ENCODE data around the gene WWC2. TPM values are rescaled to one million over a fixed set of nuclear protein-coding genes. Genes with fewer than 3 reads are reported as not detected.

Gene WWC2
- polyA plus RNA-seq, 2 donors, result 2.9 to 3.4 TPM

DNA sequence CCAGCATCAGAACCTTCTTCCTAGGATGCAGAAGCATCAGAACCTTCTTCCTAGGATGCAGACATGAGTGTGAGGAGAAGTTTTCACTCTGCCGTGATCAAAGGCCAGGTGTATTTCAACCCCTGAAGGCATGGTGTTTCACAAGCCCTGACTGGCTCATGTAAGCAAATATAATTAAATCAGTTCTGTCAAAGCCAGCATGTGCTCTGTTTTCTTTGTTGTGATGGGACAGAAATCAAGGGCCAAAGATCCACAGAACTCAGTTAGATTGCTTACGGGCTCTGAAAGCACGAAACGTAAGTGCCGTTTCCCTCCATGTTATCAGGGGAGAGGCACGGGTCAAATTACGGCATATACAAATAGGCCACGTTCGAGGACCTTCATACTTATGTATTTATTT lies 255.2 kb downstream of the WWC2 start:
- WGBS, 2 donors, result 33 to 43% methylated on average over 9 of the region's 9 CpGs
- peaks cover 0 to 20% of the 10 kb centered on the region in 2 donors for H3K4me1 ChIP-seq (ENCODE audit: control insufficient read depth in 2 of 2, insufficient read depth in 2 of 2, low read length in 1 of 2)

DNA sequence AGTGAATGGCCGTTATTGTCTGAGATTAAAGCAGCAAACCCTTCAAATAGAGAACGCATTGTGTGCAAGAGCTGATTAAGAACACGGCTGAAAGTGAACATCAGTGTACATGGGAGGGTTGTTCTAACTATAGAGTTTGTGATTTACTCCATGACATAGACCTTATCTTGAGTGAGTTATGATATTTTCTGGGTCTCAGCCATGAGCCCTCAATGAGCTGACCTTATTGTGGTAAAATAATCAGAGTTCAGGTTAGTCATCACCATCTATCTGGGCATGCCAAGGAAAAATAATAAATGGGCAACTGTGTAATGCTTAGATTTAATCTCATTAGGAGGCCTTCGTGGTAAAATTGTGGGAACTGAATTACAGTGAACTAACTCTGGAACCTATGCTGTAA lies 256.3 kb downstream of the WWC2 start:
- Histone ChIP-seq H3K4me1 (ENCODE audit: control insufficient read depth in 2 of 2, insufficient read depth in 2 of 2, low read length in 1 of 2) (peaks cover 0 to 17% of the 10 kb centered on the region in 2 donors), H3K9me3 (ENCODE audit: control insufficient read depth in 2 of 2, insufficient read depth in 1 of 2, low read depth in 1 of 2, low read length in 1 of 2) (peaks cover 0 to under 1% of the 10 kb centered on the region in 2 donors), H3K4me3 (ENCODE audit: low read depth in 1 of 2, low read length in 2 of 2) (no peak overlapping the region), H3K27ac (ENCODE audit: low read depth in 2 of 2, low read length in 1 of 2) (no peak overlapping the region), H3K36me3 (ENCODE audit: control insufficient read depth in 2 of 2, insufficient read depth in 2 of 2, low read length in 1 of 2) (no peaks in the 10 kb centered on the region), H3K27me3 (ENCODE audit: control insufficient read depth in 1 of 2, insufficient read depth in 2 of 2, low read length in 2 of 2) (no peaks in the 10 kb centered on the region)
- WGBS, 2 donors, result 44 to 51% methylated on average over 4 of the region's 4 CpGs

More for the DNA sequence above, 255.2 kb downstream of the WWC2 start:
- no peaks in the 10 kb centered on the region for H3K36me3 ChIP-seq (ENCODE audit: control insufficient read depth in 2 of 2, insufficient read depth in 2 of 2, low read length in 1 of 2)
- peaks cover 0 to 2% of the 10 kb centered on the region in 2 donors for H3K9me3 ChIP-seq (ENCODE audit: control insufficient read depth in 2 of 2, insufficient read depth in 1 of 2, low read depth in 1 of 2, low read length in 1 of 2)
- H3K27ac ChIP-seq (ENCODE audit: low read depth in 2 of 2, low read length in 1 of 2), result peak overlapping the region; percentile 28 to 57
- H3K4me3 ChIP-seq (ENCODE audit: low read depth in 1 of 2, low read length in 2 of 2), result no peak overlapping the region
- no peaks in the 10 kb centered on the region for H3K27me3 ChIP-seq (ENCODE audit: control insufficient read depth in 1 of 2, insufficient read depth in 2 of 2, low read length in 2 of 2)

DNA sequence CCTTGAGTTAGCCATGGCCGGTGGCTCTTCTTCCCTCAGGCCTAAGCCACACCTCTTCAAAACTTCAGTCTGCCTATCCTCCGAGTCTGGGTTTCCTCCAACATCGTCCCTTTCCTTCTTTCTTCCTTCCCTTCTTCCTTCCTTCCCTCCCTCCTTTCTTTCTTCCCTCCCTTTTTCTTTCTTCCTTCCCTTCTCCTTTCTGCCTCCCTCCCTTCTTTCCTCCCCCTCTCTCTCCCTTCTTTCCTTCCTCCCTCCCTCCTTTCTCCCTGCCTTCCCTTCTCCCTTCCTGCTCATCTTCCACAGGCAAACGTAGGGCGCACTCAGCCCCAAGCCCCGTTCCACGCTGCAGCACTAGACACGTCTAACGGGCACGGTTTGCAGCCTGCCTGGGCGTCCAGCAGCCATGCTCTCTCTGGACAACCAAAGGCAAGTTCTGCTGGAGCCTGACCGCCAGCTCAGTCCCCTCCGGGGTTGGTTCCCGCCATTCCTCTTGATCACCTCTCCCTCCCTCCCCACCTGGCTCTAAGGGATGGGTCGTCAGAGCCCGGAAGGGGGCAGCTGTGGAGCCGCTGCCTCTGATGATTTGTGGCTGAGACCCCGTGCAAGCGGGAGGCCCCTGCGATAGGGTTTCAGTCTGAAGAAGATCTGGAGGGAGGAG lies 257.2 kb downstream of the WWC2 start:
- no peak overlapping the region for H3K27ac ChIP-seq (ENCODE audit: low read depth in 2 of 2, low read length in 1 of 2)
- peaks cover 0 to 10% of the 10 kb centered on the region in 2 donors for H3K4me1 ChIP-seq (ENCODE audit: control insufficient read depth in 2 of 2, insufficient read depth in 2 of 2, low read length in 1 of 2)
- WGBS, 2 donors, result 87% methylated on average over 20 of the region's 20 CpGs
- no peaks in the 10 kb centered on the region for H3K9me3 ChIP-seq (ENCODE audit: control insufficient read depth in 2 of 2, insufficient read depth in 1 of 2, low read depth in 1 of 2, low read length in 1 of 2)
- H3K36me3 ChIP-seq (ENCODE audit: control insufficient read depth in 2 of 2, insufficient read depth in 2 of 2, low read length in 1 of 2), result no peaks in the 10 kb centered on the region
- no peaks in the 10 kb centered on the region for H3K27me3 ChIP-seq (ENCODE audit: control insufficient read depth in 1 of 2, insufficient read depth in 2 of 2, low read length in 2 of 2)
- H3K4me3 ChIP-seq (ENCODE audit: low read depth in 1 of 2, low read length in 2 of 2), result no peak overlapping the region

DNA sequence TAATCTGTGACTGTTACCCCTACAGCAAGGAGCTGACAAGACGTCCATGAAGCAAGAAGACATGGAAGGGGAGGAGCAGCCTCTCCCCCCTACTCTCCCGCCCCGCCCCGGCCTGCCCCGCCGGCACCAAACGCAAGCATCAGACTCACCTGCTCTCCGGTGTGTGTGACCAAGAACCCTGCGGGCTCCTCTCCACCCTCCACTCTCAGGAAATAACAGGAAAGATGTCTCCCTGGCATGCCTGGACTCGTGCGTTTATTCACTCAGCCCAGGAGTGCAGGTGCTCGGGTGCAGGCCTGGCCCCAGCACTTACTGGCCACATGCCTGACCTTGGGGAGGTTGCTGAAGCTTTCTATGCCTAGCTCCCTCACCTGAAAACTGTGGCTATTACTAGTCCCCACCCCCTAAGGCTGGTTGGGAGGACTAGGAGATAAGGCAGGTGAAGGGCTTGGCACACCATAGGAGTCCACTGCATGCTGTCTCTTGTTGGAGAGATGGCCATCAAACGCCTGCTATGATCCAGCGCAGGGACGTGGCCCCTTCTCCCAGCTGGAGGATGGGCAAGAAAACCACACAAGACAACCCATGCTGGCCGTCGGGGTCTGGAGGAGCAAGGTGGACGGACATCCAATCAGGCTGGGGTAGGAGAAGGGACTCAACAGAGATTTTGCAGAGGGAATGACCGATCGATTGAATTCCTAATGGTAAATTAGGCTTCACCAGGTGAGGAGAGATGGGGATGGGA lies 258.0 kb downstream of the WWC2 start:
- 62 to 69% methylated on average over 20 of the region's 20 CpGs for WGBS, 2 donors
- H3K9me3 ChIP-seq (ENCODE audit: control insufficient read depth in 2 of 2, insufficient read depth in 1 of 2, low read depth in 1 of 2, low read length in 1 of 2), result no peaks in the 10 kb centered on the region
- no peaks in the 10 kb centered on the region for H3K27me3 ChIP-seq (ENCODE audit: control insufficient read depth in 1 of 2, insufficient read depth in 2 of 2, low read length in 2 of 2)
- H3K4me1 ChIP-seq (ENCODE audit: control insufficient read depth in 2 of 2, insufficient read depth in 2 of 2, low read length in 1 of 2), result peaks cover 0 to 10% of the 10 kb centered on the region in 2 donors
- no peak overlapping the region for H3K27ac ChIP-seq (ENCODE audit: low read depth in 2 of 2, low read length in 1 of 2)
- H3K4me3 ChIP-seq (ENCODE audit: low read depth in 1 of 2, low read length in 2 of 2), result no peak overlapping the region
- no peaks in the 10 kb centered on the region for H3K36me3 ChIP-seq (ENCODE audit: control insufficient read depth in 2 of 2, insufficient read depth in 2 of 2, low read length in 1 of 2)

DNA sequence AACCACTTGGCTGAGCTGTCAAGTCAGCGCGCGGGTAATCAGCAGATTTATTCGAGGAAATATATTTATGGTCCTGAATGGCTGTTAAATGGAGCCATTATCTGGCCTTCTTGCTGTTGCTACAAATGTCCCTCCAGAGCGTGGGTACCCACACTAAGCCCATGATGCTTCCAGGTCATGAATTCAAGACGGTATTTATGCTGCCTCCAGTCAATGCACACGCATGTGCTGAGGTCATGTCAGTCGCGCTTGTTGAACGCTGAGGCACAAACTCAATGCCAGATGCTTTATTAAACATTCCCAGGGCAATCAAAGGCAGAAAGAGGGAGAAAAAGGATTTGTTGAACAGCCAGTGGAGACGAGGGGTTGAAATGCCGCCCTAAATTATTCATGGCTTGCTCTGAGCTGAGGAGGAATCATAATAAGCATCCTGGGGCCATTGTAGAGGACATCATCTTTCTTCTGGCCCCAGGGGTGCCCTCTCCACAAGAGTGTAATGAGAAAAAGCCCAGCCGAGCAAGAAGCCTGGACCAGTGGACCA lies 259.2 kb downstream of the WWC2 start:
- Histone ChIP-seq H3K27me3 (ENCODE audit: control insufficient read depth in 1 of 2, insufficient read depth in 2 of 2, low read length in 2 of 2) (no peaks in the 10 kb centered on the region), H3K4me3 (ENCODE audit: low read depth in 1 of 2, low read length in 2 of 2) (no peak overlapping the region), H3K27ac (ENCODE audit: low read depth in 2 of 2, low read length in 1 of 2) (no peak overlapping the region), H3K9me3 (ENCODE audit: control insufficient read depth in 2 of 2, insufficient read depth in 1 of 2, low read depth in 1 of 2, low read length in 1 of 2) (no peaks in the 10 kb centered on the region), H3K36me3 (ENCODE audit: control insufficient read depth in 2 of 2, insufficient read depth in 2 of 2, low read length in 1 of 2) (no peaks in the 10 kb centered on the region), H3K4me1 (ENCODE audit: control insufficient read depth in 2 of 2, insufficient read depth in 2 of 2, low read length in 1 of 2) (peaks cover 0 to 10% of the 10 kb centered on the region in 2 donors)
- WGBS, 2 donors, result 85 to 89% methylated on average over 13 of the region's 13 CpGs

DNA sequence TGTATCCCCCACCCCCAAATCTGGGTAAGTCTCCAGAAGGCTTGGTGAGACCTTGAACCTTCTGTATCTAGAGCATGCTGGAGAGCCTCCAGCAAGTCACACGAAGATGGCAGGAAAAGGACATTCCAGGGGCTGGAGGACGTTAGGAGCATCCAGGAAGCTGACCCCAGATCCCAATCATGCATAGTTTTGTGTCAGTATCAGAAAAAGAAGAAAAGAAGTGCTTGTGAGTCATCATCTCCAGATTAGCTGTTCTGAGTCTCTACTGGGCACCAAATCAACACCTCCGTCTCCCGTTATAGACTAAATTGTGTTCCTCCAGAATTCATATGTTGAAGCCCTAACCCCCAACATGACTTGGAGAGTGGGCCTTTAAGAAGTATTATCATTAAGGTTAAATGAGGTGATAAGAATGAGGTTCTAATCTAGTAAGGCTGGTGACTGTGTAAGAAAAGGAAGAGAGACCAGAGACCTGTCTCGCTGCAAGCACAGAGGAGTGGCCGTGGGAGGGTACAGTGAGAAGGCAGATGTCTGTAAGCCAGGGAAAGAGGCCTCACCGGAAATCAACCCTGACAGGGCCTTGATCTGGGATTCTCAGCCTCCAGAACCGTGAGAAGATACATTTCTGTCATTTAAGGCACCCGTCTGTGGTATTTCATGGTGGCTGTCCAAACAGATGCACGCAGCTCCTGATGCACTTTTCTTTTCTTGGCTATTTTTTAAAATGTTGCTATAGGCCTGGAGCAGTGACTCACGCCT lies 261.3 kb downstream of the WWC2 start:
- Histone ChIP-seq H3K27me3 (ENCODE audit: control insufficient read depth in 1 of 2, insufficient read depth in 2 of 2, low read length in 2 of 2) (no peaks in the 10 kb centered on the region), H3K27ac (ENCODE audit: low read depth in 2 of 2, low read length in 1 of 2) (no peak overlapping the region), H3K4me1 (ENCODE audit: control insufficient read depth in 2 of 2, insufficient read depth in 2 of 2, low read length in 1 of 2) (peaks cover 0 to 10% of the 10 kb centered on the region in 2 donors), H3K9me3 (ENCODE audit: control insufficient read depth in 2 of 2, insufficient read depth in 1 of 2, low read depth in 1 of 2, low read length in 1 of 2) (no peaks in the 10 kb centered on the region), H3K4me3 (ENCODE audit: low read depth in 1 of 2, low read length in 2 of 2) (no peak overlapping the region), H3K36me3 (ENCODE audit: control insufficient read depth in 2 of 2, insufficient read depth in 2 of 2, low read length in 1 of 2) (no peaks in the 10 kb centered on the region)
- 44 to 58% methylated on average over 11 of the region's 11 CpGs for WGBS, 2 donors

DNA sequence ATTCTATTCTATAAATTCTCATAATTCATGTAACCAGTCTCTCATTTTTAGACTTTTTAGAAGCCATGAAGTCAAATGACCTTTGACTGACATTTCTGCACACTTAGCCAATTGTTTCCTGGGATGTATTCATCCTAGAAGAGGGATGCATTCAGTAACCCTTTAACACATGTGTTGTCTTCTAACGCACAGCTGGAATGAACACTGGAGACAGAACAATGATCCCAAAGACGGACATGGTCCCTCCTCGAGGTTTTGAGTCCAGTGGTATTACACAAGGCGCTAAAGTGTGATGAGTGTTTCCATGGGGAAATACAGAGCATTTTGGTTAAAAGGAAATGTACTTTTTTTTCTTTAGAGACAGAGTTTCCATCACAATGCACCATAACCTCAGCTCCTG lies 263.0 kb downstream of the WWC2 start:
- Histone ChIP-seq H3K36me3 (ENCODE audit: control insufficient read depth in 2 of 2, insufficient read depth in 2 of 2, low read length in 1 of 2) (no peaks in the 10 kb centered on the region), H3K4me3 (ENCODE audit: low read depth in 1 of 2, low read length in 2 of 2) (no peak overlapping the region), H3K27ac (ENCODE audit: low read depth in 2 of 2, low read length in 1 of 2) (no peak overlapping the region), H3K27me3 (ENCODE audit: control insufficient read depth in 1 of 2, insufficient read depth in 2 of 2, low read length in 2 of 2) (no peaks in the 10 kb centered on the region), H3K9me3 (ENCODE audit: control insufficient read depth in 2 of 2, insufficient read depth in 1 of 2, low read depth in 1 of 2, low read length in 1 of 2) (no peaks in the 10 kb centered on the region), H3K4me1 (ENCODE audit: control insufficient read depth in 2 of 2, insufficient read depth in 2 of 2, low read length in 1 of 2) (peaks cover 0 to 3% of the 10 kb centered on the region in 2 donors)
- WGBS, 2 donors, result 89 to 92% methylated on average over 4 of the region's 4 CpGs

DNA sequence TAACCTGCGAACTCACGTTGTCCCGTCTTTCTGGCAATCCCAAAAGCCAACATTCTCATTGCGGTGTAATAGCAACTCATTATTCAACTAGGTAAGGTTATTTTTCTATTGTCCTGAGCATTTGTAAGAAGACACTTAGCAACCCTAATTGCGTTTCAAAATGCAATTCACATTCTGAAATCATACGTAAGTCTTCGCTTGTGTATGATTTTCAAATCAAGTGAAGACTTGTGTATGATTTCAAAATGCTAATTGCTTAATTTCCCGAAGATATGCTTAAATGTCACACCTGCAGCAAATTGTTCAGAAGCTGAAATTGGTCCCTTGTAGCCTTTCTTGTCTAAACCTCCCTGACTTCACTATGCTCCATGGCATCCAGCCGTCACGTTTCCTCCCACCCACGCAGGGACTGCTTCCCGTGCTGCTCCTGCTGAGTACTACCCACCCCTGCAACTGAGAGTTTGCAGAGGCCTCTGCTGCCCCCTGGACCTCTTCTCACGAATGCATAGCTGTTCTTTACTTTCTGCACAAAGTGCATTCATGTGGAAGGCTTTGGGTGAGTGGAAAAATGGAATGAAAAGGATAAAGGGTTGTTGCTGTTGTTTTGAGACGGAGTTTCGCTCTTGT lies 264.0 kb downstream of the WWC2 start:
- Histone ChIP-seq H3K27ac (ENCODE audit: low read depth in 2 of 2, low read length in 1 of 2) (no peak overlapping the region), H3K4me1 (ENCODE audit: control insufficient read depth in 2 of 2, insufficient read depth in 2 of 2, low read length in 1 of 2) (no peaks in the 10 kb centered on the region), H3K9me3 (ENCODE audit: control insufficient read depth in 2 of 2, insufficient read depth in 1 of 2, low read depth in 1 of 2, low read length in 1 of 2) (no peaks in the 10 kb centered on the region), H3K27me3 (ENCODE audit: control insufficient read depth in 1 of 2, insufficient read depth in 2 of 2, low read length in 2 of 2) (no peaks in the 10 kb centered on the region), H3K4me3 (ENCODE audit: low read depth in 1 of 2, low read length in 2 of 2) (no peak overlapping the region), H3K36me3 (ENCODE audit: control insufficient read depth in 2 of 2, insufficient read depth in 2 of 2, low read length in 1 of 2) (no peaks in the 10 kb centered on the region)
- WGBS, 2 donors, result 55 to 68% methylated on average over 15 of the region's 15 CpGs

DNA sequence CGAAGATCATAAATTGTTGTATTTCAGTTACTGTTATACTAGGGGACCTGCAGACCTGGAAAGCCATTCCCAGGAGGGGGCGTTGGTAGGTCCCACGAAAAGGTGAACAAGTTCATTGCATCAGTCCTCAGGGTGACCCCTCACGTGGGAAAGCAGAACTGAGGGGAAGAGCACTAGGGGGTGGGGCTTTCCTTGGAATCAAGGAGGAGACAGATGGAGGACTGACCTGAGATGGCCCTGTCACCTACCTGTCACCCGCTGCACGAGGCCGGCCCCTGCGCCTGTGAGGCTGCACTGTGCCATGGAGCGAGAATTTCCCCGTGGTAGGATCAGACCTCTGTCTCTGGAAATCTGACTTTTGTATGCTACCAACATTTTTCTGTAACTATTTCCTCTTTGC lies 265.0 kb downstream of the WWC2 start:
- Histone ChIP-seq H3K27me3 (ENCODE audit: control insufficient read depth in 1 of 2, insufficient read depth in 2 of 2, low read length in 2 of 2) (no peaks in the 10 kb centered on the region), H3K4me1 (ENCODE audit: control insufficient read depth in 2 of 2, insufficient read depth in 2 of 2, low read length in 1 of 2) (no peaks in the 10 kb centered on the region), H3K36me3 (ENCODE audit: control insufficient read depth in 2 of 2, insufficient read depth in 2 of 2, low read length in 1 of 2) (no peaks in the 10 kb centered on the region), H3K9me3 (ENCODE audit: control insufficient read depth in 2 of 2, insufficient read depth in 1 of 2, low read depth in 1 of 2, low read length in 1 of 2) (no peaks in the 10 kb centered on the region), H3K4me3 (ENCODE audit: low read depth in 1 of 2, low read length in 2 of 2) (no peak overlapping the region), H3K27ac (ENCODE audit: low read depth in 2 of 2, low read length in 1 of 2) (no peak overlapping the region)
- WGBS, 2 donors, result 77 to 78% methylated on average over 10 of the region's 10 CpGs

All from esophagus (tissue), 2 donors.